Fibroblast of skin of abdomen (primary cell): ENCODE data around the gene CD247.

ENCODE experiments used
- DNase-seq: peaks from one replicate; pipeline ENCODE4 v3.0.0-alpha.2; 2013

CD247 gene

GRCh38 chr1:167542109-167543032 is 24.0 kb upstream of the CD247 start:
- no peak for DNase-seq

GRCh38 chr1:167541610-167542009 is 23.3 kb upstream of the CD247 start:
- no peak for DNase-seq

- peak; percentile 28 for DNase-seq
These were observed 22.7 kb upstream of the CD247 start for GRCh38 chr1:167541003-167541402.

GRCh38 chr1:167538657-167539056 is 20.3 kb upstream of the CD247 start:
- DNase-seq = no peak

- DNase-seq = peak; percentile 40
These were observed 15.5 kb upstream of the CD247 start for GRCh38 chr1:167533851-167534300.

GRCh38 chr1:167532964-167533824 is 14.9 kb upstream of the CD247 start:
- DNase-seq = no peak

- no peak for DNase-seq
These were observed 14.0 kb upstream of the CD247 start for GRCh38 chr1:167532375-167532774.

GRCh38 chr1:167529829-167530474 is 11.6 kb upstream of the CD247 start:
- peak; percentile 26 for DNase-seq

GRCh38 chr1:167528057-167528728 is 9.9 kb upstream of the CD247 start:
- no peak for DNase-seq

- no peak for DNase-seq
These were observed 8.5 kb upstream of the CD247 start for GRCh38 chr1:167526667-167527383.

GRCh38 chr1:167524651-167525050 is 6.3 kb upstream of the CD247 start:
- no peak for DNase-seq

- no peak for DNase-seq
These were observed 3.9 kb upstream of the CD247 start for GRCh38 chr1:167522246-167522645.

- no peak for DNase-seq
These were observed 2.4 kb upstream of the CD247 start for GRCh38 chr1:167520711-167521206.

GRCh38 chr1:167517535-167518330 is 596 bp downstream of the CD247 start:
- no peak for DNase-seq

- no peak for DNase-seq
These were observed 1.6 kb downstream of the CD247 start for GRCh38 chr1:167516404-167517388.

GRCh38 chr1:167515893-167516321 is 2.4 kb downstream of the CD247 start:
- DNase-seq = no peak

- no peak for DNase-seq
These were observed 2.9 kb downstream of the CD247 start for GRCh38 chr1:167515461-167515860.

GRCh38 chr1:167514288-167514687 is 4.0 kb downstream of the CD247 start:
- DNase-seq = no peak

- no peak for DNase-seq
These were observed 6.2 kb downstream of the CD247 start for GRCh38 chr1:167512046-167512654.
